Measurements from ENCODE around the gene IER3IP1. TPM values are rescaled to one million over a fixed set of nuclear protein-coding genes. Genes with fewer than 3 reads are reported as not detected.

IER3IP1 gene
- total RNA-seq, 1 experiment from 2014 or later, result 14.1 TPM

GRCh38 chr18:47113796-47114540, 62.2 kb downstream of the IER3IP1 start:
- CTCF ChIA-PET, result interaction anchor here (0.6 to 4.5 kb wide), 6 partner anchors 12 to 101 kb away, joined by 3 to 25 read pairs (median 10); no protein-coding TSS in a partner anchor
- POLR2A ChIA-PET, result interaction anchor here (1.4 to 1.9 kb wide), 2 partner anchors 14 to 37 kb away, joined by 4 to 5 read pairs; partner anchors contain the start of gene HDHD2
- no peak for DNase-seq (ENCODE audit: unreplicated experiment)
- Mint-ChIP-seq H3K27ac (ENCODE audit: low read depth, unreplicated experiment) (no peak overlapping the region), H3K4me3 (ENCODE audit: unreplicated experiment) (no peak overlapping the region), H3K4me1 (ENCODE audit: insufficient read depth, unreplicated experiment) (peaks cover 5% of the 10 kb centered on the region), H3K9me3 (ENCODE audit: unreplicated experiment) (no peaks in the 10 kb centered on the region), H3K36me3 (ENCODE audit: insufficient read depth, unreplicated experiment) (peaks cover 74% of the 10 kb centered on the region), H3K27me3 (ENCODE audit: insufficient read depth, unreplicated experiment) (no peaks in the 10 kb centered on the region)
- no TSS peak for BruUV-seq (replicated peaks)
- intact Hi-C loops (cut with micrococcal nuclease), result no loop called here
- TF ChIP-seq, protein P1, sequence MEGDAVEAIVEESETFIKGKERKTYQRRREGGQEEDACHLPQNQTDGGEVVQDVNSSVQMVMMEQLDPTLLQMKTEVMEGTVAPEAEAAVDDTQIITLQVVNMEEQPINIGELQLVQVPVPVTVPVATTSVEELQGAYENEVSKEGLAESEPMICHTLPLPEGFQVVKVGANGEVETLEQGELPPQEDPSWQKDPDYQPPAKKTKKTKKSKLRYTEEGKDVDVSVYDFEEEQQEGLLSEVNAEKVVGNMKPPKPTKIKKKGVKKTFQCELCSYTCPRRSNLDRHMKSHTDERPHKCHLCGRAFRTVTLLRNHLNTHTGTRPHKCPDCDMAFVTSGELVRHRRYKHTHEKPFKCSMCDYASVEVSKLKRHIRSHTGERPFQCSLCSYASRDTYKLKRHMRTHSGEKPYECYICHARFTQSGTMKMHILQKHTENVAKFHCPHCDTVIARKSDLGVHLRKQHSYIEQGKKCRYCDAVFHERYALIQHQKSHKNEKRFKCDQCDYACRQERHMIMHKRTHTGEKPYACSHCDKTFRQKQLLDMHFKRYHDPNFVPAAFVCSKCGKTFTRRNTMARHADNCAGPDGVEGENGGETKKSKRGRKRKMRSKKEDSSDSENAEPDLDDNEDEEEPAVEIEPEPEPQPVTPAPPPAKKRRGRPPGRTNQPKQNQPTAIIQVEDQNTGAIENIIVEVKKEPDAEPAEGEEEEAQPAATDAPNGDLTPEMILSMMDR (IDR thresholded peaks at IDR 0.05; ENCODE audit: unreplicated experiment), result no peak

DNA sequence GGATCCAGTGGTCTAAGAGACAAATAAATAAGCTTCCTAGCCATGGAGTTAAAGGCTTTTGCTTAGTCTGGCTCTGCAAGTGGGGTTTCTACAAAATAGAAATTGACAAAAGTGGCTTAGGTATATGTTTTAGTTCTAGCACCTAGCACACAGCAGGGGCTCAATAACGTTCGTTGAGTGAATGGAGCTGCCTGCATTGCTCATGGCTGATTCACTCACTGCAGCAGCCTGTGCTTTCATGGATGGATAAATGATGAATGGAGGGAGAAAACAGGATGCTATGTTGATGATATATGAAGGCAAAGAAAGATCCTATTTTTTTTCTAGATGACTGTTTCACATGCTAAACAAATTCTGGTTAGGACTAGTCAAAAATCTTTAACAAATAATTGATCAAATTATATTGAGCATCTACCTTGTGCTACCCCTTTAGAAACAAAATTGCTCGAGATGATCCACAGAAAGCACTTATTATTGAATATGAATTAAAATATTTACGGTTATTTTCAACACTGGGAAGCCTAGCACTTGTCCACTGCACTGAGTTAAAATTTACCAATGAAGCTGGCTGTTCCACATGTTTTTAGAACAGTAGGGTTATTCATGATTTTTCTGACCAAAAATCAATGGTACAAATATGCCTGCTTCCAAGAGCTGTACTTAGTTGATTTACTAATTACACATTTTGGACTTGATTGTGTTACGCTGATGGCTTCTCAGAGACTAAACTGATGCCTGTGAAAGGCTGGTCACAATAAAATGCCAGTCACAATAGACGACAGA, 65.5 kb downstream of the IER3IP1 start:
- ChIA-PET POLR2A (interaction anchor here (2.8 kb wide), 1 partner anchor 39 kb away, joined by 11 read pairs; the partner anchor contains the start of gene HDHD2), CTCF (interaction anchor here (0.6 to 4.5 kb wide), 8 partner anchors 8 to 404 kb away, joined by 3 to 25 read pairs (median 4); no protein-coding TSS in a partner anchor)
- TF ChIP-seq, protein P1 (IDR thresholded peaks at IDR 0.05; ENCODE audit: unreplicated experiment), result no peak
- H3K27ac Mint-ChIP-seq (ENCODE audit: low read depth, unreplicated experiment), result no peak overlapping the region
- intact Hi-C loops (cut with micrococcal nuclease), result no loop called here
- H3K27me3 Mint-ChIP-seq (ENCODE audit: insufficient read depth, unreplicated experiment), result no peaks in the 10 kb centered on the region
- no peak overlapping the region for H3K4me3 Mint-ChIP-seq (ENCODE audit: unreplicated experiment)
- peaks cover 65% of the 10 kb centered on the region for H3K36me3 Mint-ChIP-seq (ENCODE audit: insufficient read depth, unreplicated experiment)
- no peak for DNase-seq (ENCODE audit: unreplicated experiment)
- no peaks in the 10 kb centered on the region for H3K9me3 Mint-ChIP-seq (ENCODE audit: unreplicated experiment)
- BruUV-seq (replicated peaks), result no TSS peak
- peaks cover 5% of the 10 kb centered on the region for H3K4me1 Mint-ChIP-seq (ENCODE audit: insufficient read depth, unreplicated experiment)

DNA sequence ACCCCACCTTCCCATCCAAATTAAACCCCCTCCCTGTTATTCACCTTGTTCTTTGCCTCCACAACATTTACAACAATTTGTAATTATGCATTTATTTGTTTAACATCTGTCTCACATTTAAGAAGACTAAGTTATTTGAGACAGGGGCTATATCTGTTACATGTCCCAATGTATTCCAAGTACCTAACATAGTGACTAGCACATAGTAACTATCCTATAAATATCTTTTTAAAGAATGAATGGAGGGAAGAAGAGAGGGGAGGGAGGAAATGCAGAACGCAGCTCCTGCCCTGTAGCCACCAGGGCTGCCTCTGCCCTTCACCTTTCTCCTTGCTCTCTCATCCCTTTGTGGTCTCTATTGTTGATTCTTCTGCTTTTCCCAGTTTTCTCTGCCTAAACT, 66.4 kb downstream of the IER3IP1 start:
- POLR2A ChIA-PET, result no interaction called here
- no TSS peak for BruUV-seq (replicated peaks)
- DNase-seq (ENCODE audit: unreplicated experiment), result no peak
- Mint-ChIP-seq H3K4me3 (ENCODE audit: unreplicated experiment) (no peak overlapping the region), H3K9me3 (ENCODE audit: unreplicated experiment) (no peaks in the 10 kb centered on the region), H3K36me3 (ENCODE audit: insufficient read depth, unreplicated experiment) (peaks cover 57% of the 10 kb centered on the region), H3K27me3 (ENCODE audit: insufficient read depth, unreplicated experiment) (no peaks in the 10 kb centered on the region), H3K27ac (ENCODE audit: low read depth, unreplicated experiment) (no peak overlapping the region), H3K4me1 (ENCODE audit: insufficient read depth, unreplicated experiment) (peaks cover 5% of the 10 kb centered on the region)
- intact Hi-C loops (cut with micrococcal nuclease), result no loop called here
- TF ChIP-seq, protein P1 (IDR thresholded peaks at IDR 0.05; ENCODE audit: unreplicated experiment), result no peak
- CTCF ChIA-PET, result interaction anchor here (0.6 to 4.5 kb wide), 5 partner anchors 7 to 278 kb away, joined by 3 to 25 read pairs (median 3); partner anchors contain the start of gene HDHD2

DNA sequence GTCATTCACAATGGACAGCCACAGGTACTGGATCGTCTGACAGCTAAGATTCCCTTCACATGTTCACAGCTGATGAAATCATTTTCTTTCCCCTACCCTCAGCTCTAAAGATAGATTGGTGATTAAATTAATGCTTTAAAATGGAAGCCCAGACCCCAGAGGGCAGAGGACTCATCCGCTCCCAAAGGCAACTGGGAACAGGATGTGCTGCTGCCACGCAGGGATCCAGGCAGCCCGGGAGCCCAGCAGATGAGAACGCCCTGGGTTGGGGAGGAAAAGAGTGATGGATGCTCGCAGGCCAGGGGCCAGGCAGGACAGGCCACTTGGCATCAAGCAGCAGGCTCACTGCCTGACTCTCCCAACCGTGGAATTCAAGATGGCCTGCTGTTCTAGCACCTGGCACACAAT, 67.2 kb downstream of the IER3IP1 start:
- H3K27me3 Mint-ChIP-seq (ENCODE audit: insufficient read depth, unreplicated experiment), result no peaks in the 10 kb centered on the region
- no peak for DNase-seq (ENCODE audit: unreplicated experiment)
- H3K4me3 Mint-ChIP-seq (ENCODE audit: unreplicated experiment), result no peak overlapping the region
- peaks cover 5% of the 10 kb centered on the region for H3K4me1 Mint-ChIP-seq (ENCODE audit: insufficient read depth, unreplicated experiment)
- no TSS peak for BruUV-seq (replicated peaks)
- H3K9me3 Mint-ChIP-seq (ENCODE audit: unreplicated experiment), result no peaks in the 10 kb centered on the region
- peaks cover 55% of the 10 kb centered on the region for H3K36me3 Mint-ChIP-seq (ENCODE audit: insufficient read depth, unreplicated experiment)
- ChIA-PET POLR2A (no interaction called here), CTCF (interaction anchor here (0.6 to 1.0 kb wide), 2 partner anchors 41 to 229 kb away, joined by 3 to 5 read pairs; partner anchors contain the start of gene HDHD2)
- TF ChIP-seq, protein P1 (IDR thresholded peaks at IDR 0.05; ENCODE audit: unreplicated experiment), result no peak
- intact Hi-C loops (cut with micrococcal nuclease), result no loop called here
- H3K27ac Mint-ChIP-seq (ENCODE audit: low read depth, unreplicated experiment), result no peak overlapping the region
